Islet of Langerhans (tissue), 1 donor: Measurements from ENCODE around the gene BOLA1.
"Not testable (repeated sequence)": the region's sequence is repeated elsewhere in the genome, so short reads cannot be mapped to it uniquely, and the experiment has no call there.

Experiments
- FAIRE-seq: peaks from one replicate; lab custom pipeline; 2011; peaks lifted over from hg19 to GRCh38; lab: Jason Lieb, UNC

The BOLA1 gene

GRCh38 chr1:149899460-149900284, at the start of gene BOLA1:
TSS of gene BOLA1 (plus strand) at chr1:149899568. CDS start at chr1:149900060, 492 bp downstream.
- FAIRE-seq, result peak; percentile 30

GRCh38 chr1:149849947-149850360, 49.4 kb upstream of the BOLA1 start:
- no peak for FAIRE-seq

GRCh38 chr1:149850732-149851345, 48.5 kb upstream of the BOLA1 start:
- FAIRE-seq, result peak; percentile 66

GRCh38 chr1:149851585-149852213, 47.7 kb upstream of the BOLA1 start:
- not testable (repeated sequence) for FAIRE-seq

- FAIRE-seq, result not testable (repeated sequence)
Measured at GRCh38 chr1:149852263-149852662, 47.1 kb upstream of the BOLA1 start.

- FAIRE-seq, result not testable (repeated sequence)
Measured at GRCh38 chr1:149860271-149860670, 39.1 kb upstream of the BOLA1 start.

GRCh38 chr1:149860684-149861496, 38.5 kb upstream of the BOLA1 start:
- not testable (repeated sequence) for FAIRE-seq

GRCh38 chr1:149861497-149862054, 37.8 kb upstream of the BOLA1 start:
- FAIRE-seq, result not testable (repeated sequence)

- FAIRE-seq, result not testable (repeated sequence)
Measured at GRCh38 chr1:149866887-149867286, 32.5 kb upstream of the BOLA1 start.

GRCh38 chr1:149873060-149873459, 26.3 kb upstream of the BOLA1 start:
- not testable (repeated sequence) for FAIRE-seq

GRCh38 chr1:149877211-149877946, 22.0 kb upstream of the BOLA1 start:
- FAIRE-seq, result no peak

- FAIRE-seq, result no peak
Measured at GRCh38 chr1:149879556-149879955, 19.8 kb upstream of the BOLA1 start.

- FAIRE-seq, result no peak
Measured at GRCh38 chr1:149881876-149882275, 17.5 kb upstream of the BOLA1 start.

GRCh38 chr1:149883598-149884247, 15.6 kb upstream of the BOLA1 start:
- no peak for FAIRE-seq

- no peak for FAIRE-seq
Measured at GRCh38 chr1:149884433-149885338, 14.7 kb upstream of the BOLA1 start.

- no peak for FAIRE-seq
Measured at GRCh38 chr1:149885339-149886120, 13.8 kb upstream of the BOLA1 start.

GRCh38 chr1:149886121-149886395, 13.3 kb upstream of the BOLA1 start:
- FAIRE-seq, result not testable (repeated sequence)

GRCh38 chr1:149886396-149887195, 12.8 kb upstream of the BOLA1 start:
- peak; percentile 97 for FAIRE-seq
